Measurements from ENCODE around the gene PKHD1. TPM values are rescaled to one million over a fixed set of nuclear protein-coding genes. Genes with fewer than 3 reads are reported as not detected.

Gene PKHD1
- total RNA-seq, 1 donor from 2014 or later = not detected

GRCh38 chr6:51868591-51869355, 218.6 kb downstream of the PKHD1 start:
- intact Hi-C loops (cut with DNase I) = no loop called here
- Histone ChIP-seq H3K9me3 (no peaks in the 10 kb centered on the region), H3K4me1 (no peaks in the 10 kb centered on the region), H3K36me3 (no peaks in the 10 kb centered on the region), H3K27me3 (no peaks in the 10 kb centered on the region), H3K4me3 (no peak overlapping the region), H3K27ac (no peak overlapping the region)
- no peak for TF ChIP-seq CTCF (IDR thresholded peaks at IDR 0.05)
- no peak for DNase-seq (ENCODE audit: low spot score in 2 of 2)

- H3K27ac ChIP-seq = no peak overlapping the region
- TF ChIP-seq CTCF (IDR thresholded peaks at IDR 0.05) = no peak
- no peaks in the 10 kb centered on the region for H3K27me3 ChIP-seq
- intact Hi-C loops (cut with DNase I) = no loop called here
- no peaks in the 10 kb centered on the region for H3K9me3 ChIP-seq
- no peak for DNase-seq (ENCODE audit: low spot score in 2 of 2)
- no peak overlapping the region for H3K4me3 ChIP-seq
- no peaks in the 10 kb centered on the region for H3K4me1 ChIP-seq
- H3K36me3 ChIP-seq = no peaks in the 10 kb centered on the region
These were observed 220.5 kb downstream of the PKHD1 start for GRCh38 chr6:51866867-51867266.

- Histone ChIP-seq H3K27me3 (no peaks in the 10 kb centered on the region), H3K4me3 (no peak overlapping the region), H3K9me3 (no peaks in the 10 kb centered on the region), H3K36me3 (no peaks in the 10 kb centered on the region), H3K27ac (no peak overlapping the region), H3K4me1 (no peaks in the 10 kb centered on the region)
- no peak for TF ChIP-seq CTCF (IDR thresholded peaks at IDR 0.05)
- intact Hi-C loops (cut with DNase I) = no loop called here
- DNase-seq (ENCODE audit: low spot score in 2 of 2) = no peak
These were observed 221.4 kb downstream of the PKHD1 start for GRCh38 chr6:51865996-51866395.

GRCh38 chr6:51865176-51865575, 222.2 kb downstream of the PKHD1 start:
- H3K27me3 ChIP-seq = no peaks in the 10 kb centered on the region
- H3K4me3 ChIP-seq = no peak overlapping the region
- H3K27ac ChIP-seq = no peak overlapping the region
- DNase-seq (ENCODE audit: low spot score in 2 of 2) = no peak
- H3K36me3 ChIP-seq = no peaks in the 10 kb centered on the region
- H3K9me3 ChIP-seq = no peaks in the 10 kb centered on the region
- TF ChIP-seq CTCF (IDR thresholded peaks at IDR 0.05) = no peak
- intact Hi-C loops (cut with DNase I) = no loop called here
- H3K4me1 ChIP-seq = no peaks in the 10 kb centered on the region

GRCh38 chr6:51857134-51857533, 230.3 kb downstream of the PKHD1 start:
- H3K9me3 ChIP-seq = no peaks in the 10 kb centered on the region
- TF ChIP-seq CTCF (IDR thresholded peaks at IDR 0.05) = no peak
- DNase-seq (ENCODE audit: low spot score in 2 of 2) = no peak
- H3K27me3 ChIP-seq = no peaks in the 10 kb centered on the region
- H3K27ac ChIP-seq = no peak overlapping the region
- no peak overlapping the region for H3K4me3 ChIP-seq
- no peaks in the 10 kb centered on the region for H3K36me3 ChIP-seq
- peaks cover 0 to 2% of the 10 kb centered on the region in 2 donors for H3K4me1 ChIP-seq
- intact Hi-C loops (cut with DNase I) = loop anchor here (10.0 kb wide), 1 partner anchor 168 kb away; no protein-coding TSS in a partner anchor
